HG02885 (cell line): Measurements from ENCODE around the gene CA10.

Experiments used
- ATAC-seq: cut with Tn5 transposase; IDR thresholded peaks from one replicate; pipeline ENCODE4 v1.9.1; 2021; ENCODE audit warnings: mild to moderate bottlenecking; ENCODE audit not compliant: unreplicated experiment, poor library complexity

CA10 gene

GRCh38 chr17:52147872-52148271 is 10.6 kb downstream of the CA10 start:
- ATAC-seq, result no peak

GRCh38 chr17:52147431-52147830 is 11.1 kb downstream of the CA10 start:
- ATAC-seq, result peak; percentile 49

GRCh38 chr17:52145476-52145875 is 13.0 kb downstream of the CA10 start:
- no peak for ATAC-seq

- no peak for ATAC-seq
These were observed 15.0 kb downstream of the CA10 start for GRCh38 chr17:52143542-52143941.

- ATAC-seq, result no peak
These were observed 17.9 kb downstream of the CA10 start for GRCh38 chr17:52140601-52141000.

GRCh38 chr17:52138752-52139151 is 19.8 kb downstream of the CA10 start:
- no peak for ATAC-seq

DNA sequence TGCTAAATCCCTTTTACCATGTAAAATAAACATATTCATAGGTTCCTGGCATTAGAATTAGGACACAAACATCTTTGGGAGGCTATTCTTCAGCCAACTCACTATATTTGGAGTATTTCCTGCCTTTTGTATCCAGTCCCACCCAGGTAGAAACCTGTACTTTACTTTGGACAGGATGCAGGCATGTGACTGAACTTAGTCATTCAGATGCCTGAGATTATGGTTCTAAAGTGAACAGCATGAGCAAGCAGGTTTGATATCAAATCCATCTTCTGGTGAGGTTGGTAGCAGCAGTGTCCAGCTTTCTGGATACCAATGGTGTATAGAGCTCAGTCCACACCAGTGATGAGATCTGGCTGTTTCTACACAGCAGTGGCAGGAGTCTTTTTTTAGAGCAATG is 20.2 kb downstream of the CA10 start:
- ATAC-seq, result no peak

GRCh38 chr17:52136166-52136565 is 22.3 kb downstream of the CA10 start:
- no peak for ATAC-seq

DNA sequence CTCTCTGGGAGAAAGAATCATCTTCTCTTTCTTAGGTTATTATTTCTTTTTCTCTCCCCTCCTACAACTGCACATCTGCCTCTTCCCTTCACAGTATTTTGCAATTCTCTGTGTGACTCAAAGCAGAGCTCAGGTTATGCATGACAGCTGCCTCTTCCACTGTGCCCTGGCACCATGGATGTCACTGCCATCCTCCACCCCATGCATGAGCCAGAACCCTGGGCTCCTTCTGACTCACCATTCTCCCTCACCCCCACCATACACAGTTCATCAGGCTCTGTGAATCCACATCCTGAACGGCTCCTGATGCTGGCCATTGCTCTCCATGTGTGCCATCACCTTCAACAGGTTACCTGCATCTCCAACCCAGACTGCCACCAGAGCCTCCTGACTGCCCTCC is 23.9 kb downstream of the CA10 start:
- no peak for ATAC-seq

GRCh38 chr17:52128721-52129120 is 29.8 kb downstream of the CA10 start:
- ATAC-seq, result no peak

GRCh38 chr17:52124993-52125392 is 33.5 kb downstream of the CA10 start:
- no peak for ATAC-seq

GRCh38 chr17:52124561-52124960 is 34.0 kb downstream of the CA10 start:
- no peak for ATAC-seq

DNA sequence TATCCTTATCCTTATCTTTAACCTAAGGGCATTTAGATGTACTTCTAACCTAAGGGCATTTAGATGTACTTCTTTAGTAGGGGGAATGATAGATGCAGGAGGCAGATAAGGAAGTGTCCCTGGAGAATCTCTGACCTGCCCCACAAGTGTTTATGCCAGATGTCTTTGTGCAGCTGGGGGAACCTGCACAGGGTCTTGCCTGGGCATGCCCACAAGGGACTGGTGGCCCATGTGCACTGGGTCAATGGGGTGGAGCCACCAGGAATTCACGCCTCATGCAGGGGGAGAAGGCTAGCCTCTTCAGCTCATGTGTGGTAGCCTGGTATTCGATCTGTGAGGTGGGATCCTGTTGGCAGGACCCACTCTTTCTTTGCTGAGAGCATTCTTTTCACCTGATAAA is 38.0 kb downstream of the CA10 start:
- ATAC-seq, result no peak

DNA sequence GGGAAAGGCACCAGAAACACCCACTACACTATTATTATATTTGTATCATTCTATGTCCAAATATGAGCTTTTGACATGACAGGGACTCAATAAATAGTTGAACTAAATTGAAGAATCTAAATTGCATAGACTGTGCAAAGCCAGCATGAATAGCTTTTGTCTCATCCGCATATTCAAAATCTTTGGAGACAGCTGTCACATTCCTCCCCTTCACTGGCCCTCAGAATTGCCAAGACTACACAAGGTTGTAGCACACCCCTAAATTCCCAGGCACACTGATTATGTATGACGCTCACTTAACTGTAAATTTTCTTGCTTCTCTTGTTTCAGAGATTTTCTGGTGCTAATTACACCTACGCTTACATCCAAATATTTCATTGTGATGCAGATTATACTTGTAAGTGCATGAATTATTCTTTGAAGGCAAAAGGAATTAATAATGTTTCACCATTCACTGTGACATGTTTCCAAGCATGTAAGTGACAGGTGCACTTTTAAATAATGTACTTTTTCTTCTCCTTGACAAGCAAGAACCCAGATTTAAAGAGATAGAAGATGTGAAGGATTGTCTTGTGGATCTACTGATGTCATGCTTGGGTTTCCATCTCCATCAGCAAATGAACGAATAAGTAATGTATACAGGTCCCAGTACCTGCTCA is 47.5 kb downstream of the CA10 start:
- ATAC-seq, result no peak

DNA sequence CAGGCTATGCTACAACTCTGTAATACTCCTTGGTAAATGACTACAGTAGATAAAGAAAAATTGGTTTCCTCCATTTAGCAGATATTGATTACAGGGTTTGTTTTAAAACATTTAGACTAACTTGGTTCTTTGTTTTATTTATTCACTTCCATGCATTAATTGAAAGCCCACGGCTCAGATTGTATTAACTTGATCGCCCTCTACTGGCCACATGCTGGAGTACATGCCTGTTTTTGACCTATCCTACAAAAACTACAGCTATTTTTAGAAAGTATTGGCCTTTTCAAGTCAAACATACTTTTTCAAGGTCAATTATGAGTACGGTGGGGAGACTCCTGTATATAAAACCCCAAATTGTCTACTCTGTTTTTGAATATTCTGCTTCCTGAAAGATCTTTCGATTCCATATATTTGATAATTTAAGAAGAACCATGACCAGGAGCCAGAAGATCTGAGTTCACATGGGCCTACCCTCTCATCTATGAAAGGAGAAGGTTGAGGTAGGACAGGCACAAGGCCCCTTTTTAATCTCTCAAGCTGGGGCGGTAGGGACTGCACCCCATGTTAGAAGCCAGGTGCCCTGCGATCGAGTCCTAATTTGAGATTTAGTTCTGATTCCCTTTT is 51.8 kb downstream of the CA10 start:
- ATAC-seq, result peak; percentile 73

GRCh38 chr17:52106072-52106471 is 52.4 kb downstream of the CA10 start:
- no peak for ATAC-seq

DNA sequence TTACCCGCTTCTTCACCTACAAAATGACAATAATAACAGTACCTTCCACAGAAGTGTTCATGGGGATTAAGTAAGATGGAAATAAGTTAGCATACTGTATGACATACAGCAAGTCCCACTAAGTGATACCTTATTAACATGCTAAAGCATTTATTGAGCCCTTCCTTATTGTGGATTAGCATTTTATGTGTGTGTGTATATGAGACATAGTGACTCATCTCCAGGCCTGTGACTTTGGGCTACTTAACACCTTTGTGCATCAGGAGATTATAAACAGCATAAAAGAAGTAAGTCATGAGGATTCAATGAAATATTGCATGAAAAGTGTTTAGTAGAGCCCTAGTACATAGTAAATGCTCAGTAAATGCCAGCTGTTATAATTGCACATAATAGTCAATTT is 52.9 kb downstream of the CA10 start:
- no peak for ATAC-seq

DNA sequence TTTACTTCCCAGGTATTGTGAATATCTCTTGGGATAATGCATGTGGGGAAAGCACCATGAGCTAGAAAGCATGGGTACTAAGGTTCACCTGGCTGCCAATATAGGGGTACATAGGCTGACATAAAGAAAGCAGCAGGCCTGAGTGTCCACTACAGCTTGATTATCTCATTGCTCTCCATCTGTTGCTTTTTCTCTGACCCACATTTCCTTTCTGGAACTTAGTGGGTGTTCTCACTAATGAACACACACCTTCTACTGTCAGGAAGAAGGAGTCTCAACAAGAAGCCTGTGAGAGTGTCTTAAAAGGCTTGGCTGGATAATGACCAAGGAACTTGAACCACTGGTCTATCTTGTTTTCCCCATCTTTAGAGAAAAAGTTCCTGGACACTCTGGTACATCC is 62.5 kb downstream of the CA10 start:
- ATAC-seq, result no peak

- no peak for ATAC-seq
These were observed 74.3 kb downstream of the CA10 start for GRCh38 chr17:52084176-52084575.

- ATAC-seq, result no peak
These were observed 79.0 kb downstream of the CA10 start for GRCh38 chr17:52079496-52079895.

- no peak for ATAC-seq
These were observed 86.8 kb downstream of the CA10 start for GRCh38 chr17:52071712-52072111.

DNA sequence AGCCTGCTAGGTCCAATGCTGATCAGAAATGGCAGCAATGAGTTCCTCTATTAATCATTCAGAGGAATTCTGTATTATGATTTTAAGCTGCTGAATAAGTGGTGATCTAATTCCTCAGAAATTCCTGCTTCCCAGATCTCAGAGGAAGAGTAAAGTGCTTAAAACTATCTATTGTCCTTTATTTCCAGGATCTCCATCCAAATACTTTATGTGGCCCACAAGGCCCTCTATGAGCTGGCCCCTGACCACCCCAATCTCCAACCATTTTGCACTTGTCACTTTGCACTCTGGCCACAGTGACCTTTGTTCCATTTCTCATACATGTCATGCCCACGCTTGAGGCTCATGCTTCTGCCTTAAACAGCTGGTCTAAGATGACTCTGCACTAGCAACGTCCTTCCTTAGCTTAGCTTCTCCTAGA is 93.7 kb downstream of the CA10 start:
- ATAC-seq, result no peak
